Ectodermal cell (in vitro differentiated cells): ENCODE data around the gene AMOTL2.

ENCODE experiments used
- H3K27ac ChIP-seq: 2 replicates; pipeline ENCODE4 v1.7.0; 2013; ENCODE audit warnings: mild to moderate bottlenecking, low read depth, low read length; ENCODE audit not compliant: insufficient read depth, poor library complexity, severe bottlenecking
- H3K27me3 ChIP-seq: 2 replicates; pipeline ENCODE4 v1.7.0; 2013; ENCODE audit warnings: mild to moderate bottlenecking, low read length; ENCODE audit not compliant: insufficient read depth, control insufficient read depth, poor library complexity, severe bottlenecking
- H3K36me3 ChIP-seq: one replicate; pipeline ENCODE4 v1.7.0; 2013; ENCODE audit warnings: low read length; ENCODE audit not compliant: control insufficient read depth, insufficient read depth
- H3K4me1 ChIP-seq: one replicate; pipeline ENCODE4 v1.7.0; 2013; ENCODE audit warnings: low read length; ENCODE audit not compliant: control insufficient read depth, insufficient read depth
- H3K4me3 ChIP-seq: 2 replicates; pipeline ENCODE4 v1.7.0; 2013; ENCODE audit warnings: low read depth, low read length, control low read depth; ENCODE audit not compliant: insufficient read depth
- H3K9me3 ChIP-seq: 2 replicates; pipeline ENCODE4 v1.7.0; 2013; ENCODE audit warnings: mild to moderate bottlenecking, low read length, moderate library complexity; ENCODE audit not compliant: control insufficient read depth
- WGBS, 2 experiments: methylation state at CpG; one replicate each; pipeline ENCODE4 v1.1.7; 2013; ENCODE audit warnings: missing lambda C conversion rate in 2 of 2; 5-methylcytosine and 5-hydroxymethylcytosine counted together

Gene AMOTL2

GRCh38 chr3:134353171-134353825, 20.9 kb downstream of the AMOTL2 start:
- Histone ChIP-seq H3K36me3 (peaks cover 41% of the 10 kb centered on the region), H3K9me3 (no peaks in the 10 kb centered on the region), H3K27me3 (no peaks in the 10 kb centered on the region), H3K27ac (no peak overlapping the region), H3K4me3 (no peak overlapping the region), H3K4me1 (peaks cover 11% of the 10 kb centered on the region)
- 95 to 96% methylated on average over 8 of the region's 8 CpGs for WGBS, 2 experiments

DNA sequence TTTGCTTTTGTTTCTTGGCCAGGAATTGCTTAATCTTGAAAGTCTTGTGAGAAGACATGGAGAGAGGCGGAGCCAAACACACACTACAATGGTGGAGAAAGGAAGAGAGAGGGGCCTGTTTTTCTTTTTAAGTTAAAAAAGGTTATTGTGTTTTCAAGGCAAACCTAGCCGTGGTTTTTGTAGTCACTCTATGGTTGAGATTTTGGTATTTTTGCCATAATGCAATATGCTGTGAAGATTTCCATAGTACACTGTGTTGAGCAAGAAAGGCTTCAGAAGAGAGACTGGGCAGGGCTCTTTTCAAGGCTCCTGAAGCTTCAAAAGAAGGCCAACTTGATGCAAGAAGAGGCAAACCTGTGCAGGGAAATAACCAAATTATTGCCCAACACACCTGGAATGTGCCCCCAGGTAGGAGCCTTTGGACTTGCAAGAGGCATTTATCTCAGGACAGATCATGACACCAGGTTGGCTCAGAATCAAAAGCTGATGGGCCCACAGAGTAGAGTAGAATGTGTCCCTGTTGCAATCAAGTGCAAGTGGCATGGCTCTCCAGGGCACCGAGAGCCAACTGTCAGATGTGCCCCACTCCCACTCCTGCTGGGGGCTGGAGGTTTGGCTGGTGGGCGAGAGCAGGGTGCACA, 22.1 kb downstream of the AMOTL2 start:
- Histone ChIP-seq H3K4me1 (peaks cover 6% of the 10 kb centered on the region), H3K27ac (no peak overlapping the region), H3K9me3 (no peaks in the 10 kb centered on the region), H3K4me3 (no peak overlapping the region), H3K27me3 (no peaks in the 10 kb centered on the region), H3K36me3 (peaks cover 30% of the 10 kb centered on the region)
- WGBS, 2 experiments = 82 to 91% methylated on average over 4 of the region's 4 CpGs

GRCh38 chr3:134351427-134351826, 22.8 kb downstream of the AMOTL2 start:
- Histone ChIP-seq H3K27me3 (no peaks in the 10 kb centered on the region), H3K27ac (no peak overlapping the region), H3K4me3 (no peak overlapping the region), H3K9me3 (no peaks in the 10 kb centered on the region), H3K36me3 (peaks cover 23% of the 10 kb centered on the region), H3K4me1 (no peaks in the 10 kb centered on the region)
- WGBS, 2 experiments = 94 to 98% methylated on average over 4 to 5 of the region's 5 CpGs

- H3K9me3 ChIP-seq = no peaks in the 10 kb centered on the region
- H3K4me1 ChIP-seq = no peaks in the 10 kb centered on the region
- peaks cover 20% of the 10 kb centered on the region for H3K36me3 ChIP-seq
- no peak overlapping the region for H3K27ac ChIP-seq
- no peaks in the 10 kb centered on the region for H3K27me3 ChIP-seq
- 85 to 86% methylated on average over 4 of the region's 4 CpGs for WGBS, 2 experiments
- H3K4me3 ChIP-seq = no peak overlapping the region
Observed at GRCh38 chr3:134350861-134351311, 23.4 kb downstream of the AMOTL2 start.

- H3K4me1 ChIP-seq = no peaks in the 10 kb centered on the region
- H3K27me3 ChIP-seq = no peaks in the 10 kb centered on the region
- H3K4me3 ChIP-seq = no peak overlapping the region
- H3K27ac ChIP-seq = no peak overlapping the region
- H3K36me3 ChIP-seq = peaks cover 15% of the 10 kb centered on the region
- H3K9me3 ChIP-seq = no peaks in the 10 kb centered on the region
- WGBS, 2 experiments = 92 to 93% methylated on average over 3 of the region's 3 CpGs
Observed at GRCh38 chr3:134350266-134350665, 24.0 kb downstream of the AMOTL2 start.

- Histone ChIP-seq H3K4me3 (no peak overlapping the region), H3K27ac (no peak overlapping the region), H3K9me3 (no peaks in the 10 kb centered on the region), H3K36me3 (no peaks in the 10 kb centered on the region), H3K4me1 (no peaks in the 10 kb centered on the region), H3K27me3 (no peaks in the 10 kb centered on the region)
- WGBS, 2 experiments = 89 to 92% methylated on average over 4 of the region's 4 CpGs
Observed at GRCh38 chr3:134348524-134348923, 25.7 kb downstream of the AMOTL2 start.

GRCh38 chr3:134347551-134347950, 26.7 kb downstream of the AMOTL2 start:
- Histone ChIP-seq H3K27ac (no peak overlapping the region), H3K36me3 (no peaks in the 10 kb centered on the region), H3K9me3 (no peaks in the 10 kb centered on the region), H3K27me3 (no peaks in the 10 kb centered on the region), H3K4me3 (no peak overlapping the region), H3K4me1 (no peaks in the 10 kb centered on the region)
- WGBS, 2 experiments = 94 to 98% methylated on average over 3 of the region's 3 CpGs

- Histone ChIP-seq H3K36me3 (no peaks in the 10 kb centered on the region), H3K27me3 (no peaks in the 10 kb centered on the region), H3K4me1 (no peaks in the 10 kb centered on the region), H3K27ac (no peak overlapping the region), H3K9me3 (no peaks in the 10 kb centered on the region), H3K4me3 (no peak overlapping the region)
- WGBS, 2 experiments = 54 to 60% methylated on average over 1 of the region's 1 CpG
Observed at GRCh38 chr3:134346744-134347143, 27.5 kb downstream of the AMOTL2 start.

- no peak overlapping the region for H3K27ac ChIP-seq
- no peak overlapping the region for H3K4me3 ChIP-seq
- 88% methylated on average over 1 of the region's 1 CpG for WGBS, 2 experiments
- no peaks in the 10 kb centered on the region for H3K9me3 ChIP-seq
- H3K27me3 ChIP-seq = no peaks in the 10 kb centered on the region
- no peaks in the 10 kb centered on the region for H3K36me3 ChIP-seq
- H3K4me1 ChIP-seq = no peaks in the 10 kb centered on the region
Observed at GRCh38 chr3:134345202-134345601, 29.0 kb downstream of the AMOTL2 start.

- H3K27me3 ChIP-seq = no peaks in the 10 kb centered on the region
- H3K4me1 ChIP-seq = no peaks in the 10 kb centered on the region
- no peaks in the 10 kb centered on the region for H3K36me3 ChIP-seq
- no peaks in the 10 kb centered on the region for H3K9me3 ChIP-seq
- H3K4me3 ChIP-seq = no peak overlapping the region
- WGBS, 2 experiments = 94% methylated on average over 2 of the region's 2 CpGs
- no peak overlapping the region for H3K27ac ChIP-seq
Observed at GRCh38 chr3:134344560-134344959, 29.7 kb downstream of the AMOTL2 start.
